Neural progenitor cell (in vitro differentiated cells): ENCODE measurements around the gene ISM2. TPM values are rescaled to one million over a fixed set of nuclear protein-coding genes. Genes with fewer than 3 reads are reported as not detected.
A peak's percentile ranks its signal among the peaks of the same experiment; 100 is the strongest.

Source experiments
- DNase-seq: peaks from one replicate; pipeline ENCODE4 v3.0.0-alpha.2; 2016; ENCODE audit warnings: low spot score
- H2AFZ ChIP-seq: fragments of 200-600 bp; sonication (generic); replicated peaks from 2 replicates; pipeline ENCODE4 v1.6.1; 2016; ENCODE audit warnings: antibody characterized with exemption
- H3F3A ChIP-seq: fragments of 200-600 bp; sonication (generic); 2 replicates; pipeline ENCODE4 v1.6.1; 2016; ENCODE audit warnings: antibody characterized with exemption, low read depth
- H3K27ac ChIP-seq: fragments of 200-600 bp; sonication (generic); 2 replicates; pipeline ENCODE4 v1.5.1; 2016; ENCODE audit warnings: mild to moderate bottlenecking
- H3K27me3 ChIP-seq: fragments of 200-600 bp; sonication (generic); 2 replicates; pipeline ENCODE4 v1.6.1; 2016; ENCODE audit warnings: mild to moderate bottlenecking, moderate library complexity
- H3K36me3 ChIP-seq: fragments of 200-600 bp; sonication (generic); 2 replicates; pipeline ENCODE4 v1.5.1; 2016
- H3K4me1 ChIP-seq: fragments of 200-600 bp; sonication (generic); 2 replicates; pipeline ENCODE4 v1.6.1; 2016; ENCODE audit warnings: mixed run types
- H3K4me2 ChIP-seq: fragments of 200-600 bp; sonication (generic); 2 replicates; pipeline ENCODE4 v1.6.1; 2016
- H3K4me3 ChIP-seq: fragments of 200-600 bp; sonication (generic); 2 replicates; pipeline ENCODE4 v1.5.1; 2016
- H3K79me2 ChIP-seq: fragments of 200-600 bp; sonication (generic); 2 replicates; pipeline ENCODE4 v1.6.1; 2016; ENCODE audit warnings: low read depth
- H3K9ac ChIP-seq: fragments of 200-600 bp; sonication (generic); 2 replicates; pipeline ENCODE4 v1.6.1; 2016
- H3K9me3 ChIP-seq: fragments of 200-600 bp; sonication (generic); 2 replicates; pipeline ENCODE4 v1.5.1; 2016; ENCODE audit warnings: low read depth
- H4K20me1 ChIP-seq: fragments of 200-600 bp; sonication (generic); 2 replicates; pipeline ENCODE4 v1.6.1; 2016; ENCODE audit warnings: low read depth
- H3K27ac Mint-ChIP-seq: 3 replicates; pipeline ENCODE4 v1.8.0; 2021; ENCODE audit warnings: mixed read lengths
- H3K27me3 Mint-ChIP-seq: 2 replicates; pipeline ENCODE4 v1.8.0; 2022; ENCODE audit warnings: low read depth, mild to moderate bottlenecking, inconsistent platforms, moderate library complexity, mixed read lengths; ENCODE audit not compliant: insufficient read depth
- H3K36me3 Mint-ChIP-seq: 3 replicates; pipeline ENCODE4 v1.8.0; 2021; ENCODE audit warnings: mixed read lengths
- H3K4me1 Mint-ChIP-seq: 3 replicates; pipeline ENCODE4 v1.8.0; 2021; ENCODE audit warnings: mixed read lengths
- H3K4me3 Mint-ChIP-seq: 3 replicates; pipeline ENCODE4 v1.8.0; 2021; ENCODE audit warnings: mild to moderate bottlenecking, moderate library complexity, mixed read lengths
- H3K9me3 Mint-ChIP-seq: 3 replicates; pipeline ENCODE4 v1.8.0; 2020; ENCODE audit warnings: mixed read lengths
- EZH2 ChIP-seq: fragments of 200-600 bp; sonication (generic); IDR thresholded peaks from 2 replicates; pipeline ENCODE4 v1.6.1; 2017; ENCODE audit warnings: antibody characterized with exemption, mild to moderate bottlenecking, moderate library complexity
- EZH2phosphoT487 ChIP-seq: fragments of 200-600 bp; sonication (generic); IDR thresholded peaks from 2 replicates; pipeline ENCODE4 v1.6.1; 2017; ENCODE audit warnings: antibody characterized with exemption
- total RNA-seq: library from RNA; depleted of rRNA; stranded (reverse); fragments of >200 nt; gene quantifications from 2 replicates; pipeline ENCODE4 v1.2.3, GENCODE V29; 2015; ENCODE audit warnings: low replicate concordance
- TF ChIP-seq, protein P1 (sequence below): fragments of 200-600 bp; sonication (generic); IDR thresholded peaks from 2 replicates; pipeline ENCODE4 v1.5.1; 2017; ENCODE audit warnings: antibody characterized with exemption, mild to moderate bottlenecking

The ISM2 gene
- total RNA-seq, 1 donor from 2014 or later: 0.07 TPM

DNA sequence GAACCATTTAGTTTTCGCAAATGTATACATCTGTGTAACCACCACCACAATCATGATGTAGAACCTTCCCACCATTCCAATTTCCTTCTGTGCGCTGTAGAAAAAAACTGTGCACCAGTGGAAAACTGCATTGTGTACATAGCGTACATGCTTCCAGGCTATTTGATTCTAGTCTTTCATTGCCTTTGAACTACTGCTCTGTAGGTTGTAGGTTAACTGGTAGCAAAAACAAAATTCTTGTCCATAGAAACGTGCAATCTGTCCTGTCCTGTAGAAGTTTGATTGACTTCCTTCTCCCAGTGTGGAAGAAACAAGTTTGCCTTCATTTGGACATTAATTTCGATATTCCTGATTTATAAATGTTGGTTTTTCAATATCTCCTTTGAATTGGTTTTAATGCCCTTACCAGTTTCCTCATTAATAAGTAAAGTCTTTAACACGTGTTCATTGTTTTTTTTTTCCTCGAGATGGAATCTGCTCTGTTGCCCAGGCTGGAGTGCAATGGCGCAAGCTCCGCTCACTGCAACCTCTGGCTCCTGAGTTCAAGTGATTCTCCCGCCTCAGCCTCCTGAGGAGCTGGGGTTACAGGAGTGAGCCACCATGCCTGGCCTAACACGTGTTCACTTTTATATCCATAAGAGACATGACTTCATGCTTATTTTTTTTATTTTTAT is 3.6 kb upstream of the ISM2 start:
- no peak overlapping the region for H2AFZ ChIP-seq
- H3K36me3 Mint-ChIP-seq: peaks cover 3% of the 10 kb centered on the region
- TF ChIP-seq, protein P1, sequence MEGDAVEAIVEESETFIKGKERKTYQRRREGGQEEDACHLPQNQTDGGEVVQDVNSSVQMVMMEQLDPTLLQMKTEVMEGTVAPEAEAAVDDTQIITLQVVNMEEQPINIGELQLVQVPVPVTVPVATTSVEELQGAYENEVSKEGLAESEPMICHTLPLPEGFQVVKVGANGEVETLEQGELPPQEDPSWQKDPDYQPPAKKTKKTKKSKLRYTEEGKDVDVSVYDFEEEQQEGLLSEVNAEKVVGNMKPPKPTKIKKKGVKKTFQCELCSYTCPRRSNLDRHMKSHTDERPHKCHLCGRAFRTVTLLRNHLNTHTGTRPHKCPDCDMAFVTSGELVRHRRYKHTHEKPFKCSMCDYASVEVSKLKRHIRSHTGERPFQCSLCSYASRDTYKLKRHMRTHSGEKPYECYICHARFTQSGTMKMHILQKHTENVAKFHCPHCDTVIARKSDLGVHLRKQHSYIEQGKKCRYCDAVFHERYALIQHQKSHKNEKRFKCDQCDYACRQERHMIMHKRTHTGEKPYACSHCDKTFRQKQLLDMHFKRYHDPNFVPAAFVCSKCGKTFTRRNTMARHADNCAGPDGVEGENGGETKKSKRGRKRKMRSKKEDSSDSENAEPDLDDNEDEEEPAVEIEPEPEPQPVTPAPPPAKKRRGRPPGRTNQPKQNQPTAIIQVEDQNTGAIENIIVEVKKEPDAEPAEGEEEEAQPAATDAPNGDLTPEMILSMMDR: no peak
- TF ChIP-seq EZH2phosphoT487 (no peak), EZH2 (no peak)
- H3K4me1 Mint-ChIP-seq: no peaks in the 10 kb centered on the region
- H3K9ac ChIP-seq: no peak overlapping the region
- no peaks in the 10 kb centered on the region for H4K20me1 ChIP-seq
- H3K9me3 Mint-ChIP-seq: no peaks in the 10 kb centered on the region
- H3K27ac ChIP-seq: no peak overlapping the region
- H3K4me3 ChIP-seq: no peak overlapping the region
- no peaks in the 10 kb centered on the region for H3F3A ChIP-seq
- peaks cover 51% of the 10 kb centered on the region for H3K27me3 ChIP-seq
- no peaks in the 10 kb centered on the region for H3K36me3 ChIP-seq
- H3K79me2 ChIP-seq: no peaks in the 10 kb centered on the region
- H3K4me3 Mint-ChIP-seq: no peak overlapping the region
- no peak overlapping the region for H3K27ac Mint-ChIP-seq
- no peak overlapping the region for H3K4me2 ChIP-seq
- H3K9me3 ChIP-seq: peaks cover 4% of the 10 kb centered on the region
- H3K27me3 Mint-ChIP-seq: peaks cover 17% of the 10 kb centered on the region
- H3K4me1 ChIP-seq: peaks cover 4% of the 10 kb centered on the region
- DNase-seq: no peak

DNA sequence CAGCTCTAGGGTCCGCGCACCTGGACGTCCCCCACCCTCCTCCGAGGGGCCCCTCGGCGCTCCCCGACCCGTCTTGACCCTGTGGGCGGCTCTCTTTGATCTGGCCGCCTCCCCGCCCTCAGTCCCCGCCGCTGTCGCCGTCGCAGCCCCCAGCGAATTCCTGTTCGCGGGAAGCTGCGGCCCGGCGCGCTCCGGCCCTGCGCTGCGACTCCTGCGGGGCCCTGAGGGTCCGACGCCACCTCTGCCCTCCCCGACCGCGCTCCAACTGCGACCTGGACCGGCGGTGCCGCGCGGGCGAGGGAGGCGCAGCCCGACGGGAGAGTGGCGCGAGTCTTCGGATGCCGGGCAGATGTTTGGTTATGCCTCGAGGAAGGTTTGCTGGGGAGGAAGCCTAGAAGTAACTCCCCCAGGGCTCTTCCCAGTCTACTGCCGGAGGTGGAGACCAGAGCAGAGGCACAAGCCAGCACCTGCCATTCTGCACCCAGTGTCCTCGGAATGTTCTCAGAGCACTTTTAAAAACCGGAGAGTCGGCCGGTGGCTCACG is 440 bp upstream of the ISM2 start:
- H3K27me3 ChIP-seq: peaks cover 63% of the 10 kb centered on the region
- no peaks in the 10 kb centered on the region for H3F3A ChIP-seq
- peak overlapping the region; percentile 91 for H2AFZ ChIP-seq
- Mint-ChIP-seq H3K27ac (no peak overlapping the region), H3K4me3 (peak overlapping the region; percentile 85), H3K27me3 (peaks cover 24% of the 10 kb centered on the region), H3K36me3 (peaks cover 3% of the 10 kb centered on the region), H3K9me3 (no peaks in the 10 kb centered on the region), H3K4me1 (no peaks in the 10 kb centered on the region)
- H3K4me2 ChIP-seq: peak overlapping the region; percentile 91
- no peaks in the 10 kb centered on the region for H3K36me3 ChIP-seq
- no peaks in the 10 kb centered on the region for H3K79me2 ChIP-seq
- peaks cover 4% of the 10 kb centered on the region for H3K9me3 ChIP-seq
- no peak overlapping the region for H3K27ac ChIP-seq
- no peak overlapping the region for H3K9ac ChIP-seq
- H3K4me1 ChIP-seq: peaks cover 4% of the 10 kb centered on the region
- peak overlapping the region; percentile 61 for H3K4me3 ChIP-seq
- peak; percentile 76 for DNase-seq
- no peaks in the 10 kb centered on the region for H4K20me1 ChIP-seq
- TF ChIP-seq, protein P1: no peak
- peak; percentile 79 for TF ChIP-seq EZH2phosphoT487
- TF ChIP-seq EZH2: peak; percentile 93

DNA sequence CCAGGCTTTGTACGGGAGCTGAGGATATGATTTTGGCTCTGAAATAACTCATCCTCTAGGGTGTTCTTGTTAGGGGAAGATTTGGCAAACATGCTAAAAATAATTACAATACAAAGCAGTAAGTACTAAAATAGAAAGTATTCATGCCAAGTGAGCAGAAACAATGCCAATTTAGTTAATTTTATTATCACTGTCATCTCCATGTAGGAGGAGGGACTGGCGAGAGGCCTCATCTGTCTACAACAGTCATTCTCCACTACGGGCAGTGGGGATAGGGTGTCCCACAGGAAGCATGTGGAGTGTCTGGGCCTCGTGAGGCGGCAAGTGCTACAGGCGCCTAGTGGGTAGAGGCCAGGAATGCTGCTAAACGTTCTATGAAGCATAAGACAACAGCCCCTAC is 3.3 kb downstream of the ISM2 start:
- H3K27me3 Mint-ChIP-seq: peaks cover 24% of the 10 kb centered on the region

More for the DNA sequence above, 3.3 kb downstream of the ISM2 start:
- Histone ChIP-seq H4K20me1 (no peaks in the 10 kb centered on the region), H3K79me2 (no peaks in the 10 kb centered on the region), H3K9me3 (no peaks in the 10 kb centered on the region), H3K27ac (no peak overlapping the region), H3K27me3 (peaks cover 43% of the 10 kb centered on the region), H3K36me3 (no peaks in the 10 kb centered on the region), H3K4me2 (no peak overlapping the region), H3F3A (no peaks in the 10 kb centered on the region), H2AFZ (no peak overlapping the region), H3K4me3 (no peak overlapping the region), H3K9ac (no peak overlapping the region), H3K4me1 (peaks cover 4% of the 10 kb centered on the region)
- Mint-ChIP-seq H3K4me1 (no peaks in the 10 kb centered on the region), H3K36me3 (no peaks in the 10 kb centered on the region), H3K27ac (no peak overlapping the region), H3K4me3 (no peak overlapping the region), H3K9me3 (no peaks in the 10 kb centered on the region)
- DNase-seq: no peak
- TF ChIP-seq, protein P1: no peak
- TF ChIP-seq EZH2: no peak
- no peak for TF ChIP-seq EZH2phosphoT487
